B cell (primary cell): ENCODE data around the gene ADPRH. TPM values are rescaled to one million over a fixed set of nuclear protein-coding genes. Genes with fewer than 3 reads are reported as not detected.

Experiments used
- ATAC-seq: fragments of 200-7000 bp; cut with Tn5 transposase; one replicate; pipeline ENCODE4 v1.10.0; 2021; ENCODE audit warnings: low read depth, mild to moderate bottlenecking, moderate number of reproducible peaks, moderate library complexity
- CTCF ChIA-PET: fragments of 350-600 bp; sonication (Branson Sonifier 250); formaldehyde crosslinking; loops from one replicate; lab custom pipeline; 2021; ENCODE audit warnings: antibody characterized with exemption, inconsistent platforms; lab: Charles Lee
- POLR2A ChIA-PET: fragments of 350-600 bp; sonication (Branson Sonifier 250); formaldehyde crosslinking; loops from one replicate; lab custom pipeline; 2021; ENCODE audit warnings: antibody characterized with exemption; lab: Charles Lee
- DNase-seq: peaks from one replicate; pipeline ENCODE4 v3.0.0; 2013
- H2AFZ ChIP-seq: 2 replicates; pipeline ENCODE4 v1.6.1; 2012; ENCODE audit warnings: mild to moderate bottlenecking, low read depth, low read length; ENCODE audit not compliant: insufficient read depth, poor library complexity, severe bottlenecking
- H3K27ac ChIP-seq, 2 donors: 1 replicate in 1 of 2; 2 replicates in 1 of 2; pipeline ENCODE4 v1.5.1; 2012 to 2013; ENCODE audit warnings: low read length in 2 of 2, mild to moderate bottlenecking in 2 of 2, moderate library complexity in 1 of 2
- H3K27me3 ChIP-seq, 4 experiments: fragments of 200-600 bp in 1 of 4; sonication (generic) in 1 of 4; replicated peaks in 1 of 4; 1 replicate in 2 of 4; 2 replicates in 2 of 4; pipeline versions ENCODE4 v1.6.1 to v1.7.0; 2013 to 2016; ENCODE audit warnings: low read length in 3 of 4, mild to moderate bottlenecking in 2 of 4, mixed read lengths in 1 of 4, moderate library complexity in 1 of 4; ENCODE audit not compliant: insufficient read depth in 4 of 4, control insufficient read depth in 3 of 4; ENCODE audit errors: control extremely low read depth in 1 of 4
- H3K36me3 ChIP-seq, 2 experiments: replicated peaks in 1 of 2; 1 replicate in 1 of 2; 2 replicates in 1 of 2; pipeline versions ENCODE4 v1.6.1 to v1.7.1; 2013; ENCODE audit warnings: low read length in 1 of 2; ENCODE audit not compliant: insufficient read depth in 2 of 2, control insufficient read depth in 1 of 2; ENCODE audit errors: control extremely low read depth in 1 of 2, extremely low read depth in 1 of 2
- H3K4me1 ChIP-seq, 2 donors: fragments of 200-600 bp in 1 of 2; sonication (generic) in 1 of 2; 1 replicate in 1 of 2; 2 replicates in 1 of 2; pipeline versions ENCODE4 v1.5.1 to v1.6.1; 2013 to 2017; ENCODE audit warnings: low read length in 2 of 2; ENCODE audit not compliant: control insufficient read depth in 2 of 2, insufficient read depth in 2 of 2
- H3K4me2 ChIP-seq: replicated peaks from 2 replicates; pipeline ENCODE3; 2012; ENCODE audit warnings: mild to moderate bottlenecking, low read depth, low read length; ENCODE audit not compliant: poor library complexity, severe bottlenecking
- H3K4me3 ChIP-seq, 5 experiments: fragments of 200-600 bp in 1 of 5; sonication (generic) in 1 of 5; 1 replicate in 3 of 5; 2 replicates in 2 of 5; pipeline versions ENCODE4 v1.5.1 to v1.7.0; 2011 to 2016; ENCODE audit warnings: low read length in 4 of 5, mild to moderate bottlenecking in 4 of 5, low read depth in 2 of 5, control low read depth in 1 of 5, moderate library complexity in 1 of 5; ENCODE audit not compliant: insufficient read depth in 1 of 5; ENCODE audit errors: control extremely low read depth in 1 of 5, extremely low read depth in 1 of 5
- H3K79me2 ChIP-seq: fragments of 200-600 bp; sonication (generic); one replicate; pipeline ENCODE4 v1.6.0; 2016; ENCODE audit warnings: low read length; ENCODE audit not compliant: control insufficient read depth, insufficient read depth
- H3K9ac ChIP-seq: fragments of 200-600 bp; sonication (generic); 2 replicates; pipeline ENCODE4 v1.6.1; 2017; ENCODE audit warnings: mild to moderate bottlenecking, low read length, moderate library complexity
- H3K9me3 ChIP-seq, 3 donors: one replicate each; pipeline versions ENCODE4 v1.6.1 to v1.7.1; 2013; ENCODE audit warnings: low read length in 2 of 3; ENCODE audit not compliant: control insufficient read depth in 2 of 3, insufficient read depth in 1 of 3; ENCODE audit errors: control extremely low read depth in 1 of 3
- H4K20me1 ChIP-seq: 2 replicates; pipeline ENCODE4 v1.6.0; 2012; ENCODE audit warnings: mild to moderate bottlenecking, low read length; ENCODE audit not compliant: insufficient read depth, control insufficient read depth, poor library complexity, severe bottlenecking
- H3K27ac Mint-ChIP-seq: one replicate; pipeline ENCODE4 v1.8.0; 2021; ENCODE audit warnings: mixed read lengths
- H3K27me3 Mint-ChIP-seq: one replicate; pipeline ENCODE4 v1.8.0; 2021; ENCODE audit warnings: mixed read lengths
- H3K4me1 Mint-ChIP-seq: one replicate; pipeline ENCODE4 v1.8.0; 2021; ENCODE audit warnings: mixed read lengths
- H3K4me3 Mint-ChIP-seq: one replicate; pipeline ENCODE4 v1.8.0; 2021; ENCODE audit warnings: mixed read lengths
- H3K9me3 Mint-ChIP-seq: one replicate; pipeline ENCODE4 v1.8.0; 2022; ENCODE audit warnings: mixed read lengths; ENCODE audit not compliant: insufficient read depth
- EZH2 ChIP-seq: IDR thresholded peaks from 2 replicates; pipeline ENCODE4 v1.6.1; 2012; ENCODE audit warnings: borderline replicate concordance, low read depth, mild to moderate bottlenecking, moderate library complexity, low read length; ENCODE audit not compliant: insufficient read depth, poor library complexity, severe bottlenecking
- WGBS: methylation state at CpG from one replicate; pipeline ENCODE4 v1.1.5; 2013; ENCODE audit warnings: missing lambda C conversion rate; ENCODE audit not compliant: insufficient coverage; 5-methylcytosine and 5-hydroxymethylcytosine counted together
- intact Hi-C: fragments of 100-400 bp; cut with micrococcal nuclease; formaldehyde crosslinking; loops from one replicate; pipeline ENCODE4 v1.10.0; 2022
- polyA plus RNA-seq: library from polyadenylated mRNA; depleted of rRNA; stranded (reverse); fragments of >200 nt; gene quantifications from 2 replicates; pipeline ENCODE4 v1.2.3, GENCODE V29; 2012
- total RNA-seq, 2 donors: library from RNA; stranded (reverse); fragments of 120-200 nt in 1 of 2; gene quantifications; 1 replicate in 1 of 2; 2 replicates in 1 of 2; pipeline versions ENCODE4 v1.2.3 to v1.2.4, GENCODE V29; 2013 to 2022
- TF ChIP-seq, protein P1 (sequence below): fragments of 200-600 bp; IDR thresholded peaks from one replicate; pipeline ENCODE4 v1.8.0; 2022; ENCODE audit warnings: antibody characterized with exemption, mild to moderate bottlenecking

Gene ADPRH
- total and polyA plus RNA-seq, 2 donors (not counting 1 experiment from before 2014, with no cell fraction given) = 10.0 to 24.5 TPM

DNA sequence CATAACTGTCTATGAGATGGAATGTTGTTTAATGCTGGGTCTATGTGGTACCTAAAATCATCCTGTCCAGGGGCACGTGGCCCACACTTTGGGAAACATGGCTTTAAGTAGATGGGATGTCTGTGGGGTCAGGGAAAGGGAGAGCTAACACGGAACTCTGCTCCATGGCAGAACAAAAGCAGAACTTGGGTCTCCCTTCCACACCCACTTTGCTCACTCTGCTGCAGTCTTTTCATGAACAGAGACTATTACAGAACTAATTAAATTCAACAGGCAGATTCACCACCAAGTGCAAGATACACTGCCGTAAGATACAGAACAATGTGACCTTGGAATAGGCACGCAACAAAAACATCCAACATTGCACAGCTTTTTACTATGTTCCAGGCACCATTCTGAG is 52.9 kb downstream of the ADPRH start:
- H3K27me3 Mint-ChIP-seq = no peaks in the 10 kb centered on the region
- no peak overlapping the region for H3K9ac ChIP-seq
- no peak overlapping the region for H2AFZ ChIP-seq
- H3K4me3 Mint-ChIP-seq = no peak overlapping the region
- H3K79me2 ChIP-seq = no peaks in the 10 kb centered on the region
- no peaks in the 10 kb centered on the region for H4K20me1 ChIP-seq
- no peak overlapping the region for H3K27ac ChIP-seq
- no peaks in the 10 kb centered on the region for H3K27me3 ChIP-seq
- ChIA-PET CTCF (no interaction called here), POLR2A (no interaction called here)
- peaks cover 34% of the 10 kb centered on the region for H3K4me1 Mint-ChIP-seq
- WGBS = 100% methylated on average over 1 of the region's 4 CpGs
- no peaks in the 10 kb centered on the region for H3K9me3 ChIP-seq
- peaks cover 21 to 22% of the 10 kb centered on the region in 2 donors for H3K4me1 ChIP-seq
- ATAC-seq (no peak), DNase-seq (no peak)
- intact Hi-C loops = no loop called here
- H3K4me3 ChIP-seq = no peak overlapping the region
- no peaks in the 10 kb centered on the region for H3K9me3 Mint-ChIP-seq
- H3K36me3 ChIP-seq = no peaks in the 10 kb centered on the region
- no peak overlapping the region for H3K4me2 ChIP-seq
- H3K27ac Mint-ChIP-seq = no peak overlapping the region
- no peak for TF ChIP-seq EZH2
- TF ChIP-seq, protein P1, sequence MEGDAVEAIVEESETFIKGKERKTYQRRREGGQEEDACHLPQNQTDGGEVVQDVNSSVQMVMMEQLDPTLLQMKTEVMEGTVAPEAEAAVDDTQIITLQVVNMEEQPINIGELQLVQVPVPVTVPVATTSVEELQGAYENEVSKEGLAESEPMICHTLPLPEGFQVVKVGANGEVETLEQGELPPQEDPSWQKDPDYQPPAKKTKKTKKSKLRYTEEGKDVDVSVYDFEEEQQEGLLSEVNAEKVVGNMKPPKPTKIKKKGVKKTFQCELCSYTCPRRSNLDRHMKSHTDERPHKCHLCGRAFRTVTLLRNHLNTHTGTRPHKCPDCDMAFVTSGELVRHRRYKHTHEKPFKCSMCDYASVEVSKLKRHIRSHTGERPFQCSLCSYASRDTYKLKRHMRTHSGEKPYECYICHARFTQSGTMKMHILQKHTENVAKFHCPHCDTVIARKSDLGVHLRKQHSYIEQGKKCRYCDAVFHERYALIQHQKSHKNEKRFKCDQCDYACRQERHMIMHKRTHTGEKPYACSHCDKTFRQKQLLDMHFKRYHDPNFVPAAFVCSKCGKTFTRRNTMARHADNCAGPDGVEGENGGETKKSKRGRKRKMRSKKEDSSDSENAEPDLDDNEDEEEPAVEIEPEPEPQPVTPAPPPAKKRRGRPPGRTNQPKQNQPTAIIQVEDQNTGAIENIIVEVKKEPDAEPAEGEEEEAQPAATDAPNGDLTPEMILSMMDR = no peak

DNA sequence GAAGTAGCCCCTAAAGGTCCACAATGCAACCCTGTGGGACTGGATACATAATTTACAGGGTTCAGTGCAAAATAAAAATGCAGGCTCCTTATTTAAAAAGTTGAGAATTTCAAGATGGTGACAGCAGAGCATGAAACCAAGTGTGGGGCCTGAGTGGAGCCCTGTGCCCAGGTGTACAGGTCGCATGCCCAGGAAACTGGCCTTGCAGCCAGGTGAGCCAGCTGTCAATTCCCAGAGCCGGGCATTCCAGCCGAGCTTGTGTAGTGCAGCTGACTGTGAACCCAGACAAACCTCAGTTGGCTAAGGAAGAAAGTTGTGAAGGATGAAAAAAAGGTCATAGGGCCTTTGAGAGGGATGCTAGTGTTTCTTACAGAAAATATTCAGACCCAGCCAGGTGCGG is 53.5 kb downstream of the ADPRH start:
- Mint-ChIP-seq H3K9me3 (no peaks in the 10 kb centered on the region), H3K27me3 (no peaks in the 10 kb centered on the region), H3K4me1 (peaks cover 33% of the 10 kb centered on the region), H3K27ac (no peak overlapping the region), H3K4me3 (no peak overlapping the region)
- no peak for DNase-seq
- POLR2A ChIA-PET = no interaction called here
- Histone ChIP-seq H3K36me3 (no peaks in the 10 kb centered on the region), H3K4me2 (no peak overlapping the region), H2AFZ (no peak overlapping the region), H3K9me3 (no peaks in the 10 kb centered on the region), H3K9ac (no peak overlapping the region), H3K27ac (no peak overlapping the region), H4K20me1 (no peaks in the 10 kb centered on the region), H3K4me1 (peaks cover 19 to 20% of the 10 kb centered on the region in 2 donors), H3K27me3 (no peaks in the 10 kb centered on the region), H3K79me2 (no peaks in the 10 kb centered on the region), H3K4me3 (no peak overlapping the region)
- intact Hi-C loops = no loop called here
- no peak for TF ChIP-seq EZH2
- TF ChIP-seq, protein P1 = no peak
- no peak for ATAC-seq
- CTCF ChIA-PET = no interaction called here
- 85% methylated on average over 4 of the region's 4 CpGs for WGBS
